GM19397 (cell line): Measurements from ENCODE around the gene MRPL33.
"Not testable (repeated sequence)": the region's sequence is repeated elsewhere in the genome, so short reads cannot be mapped to it uniquely, and the experiment has no call there.

ENCODE experiments used
- ATAC-seq: cut with Tn5 transposase; IDR thresholded peaks from one replicate; pipeline ENCODE4 v1.9.1; 2021; ENCODE audit warnings: mild to moderate bottlenecking, moderate library complexity; ENCODE audit not compliant: unreplicated experiment

Gene MRPL33

DNA sequence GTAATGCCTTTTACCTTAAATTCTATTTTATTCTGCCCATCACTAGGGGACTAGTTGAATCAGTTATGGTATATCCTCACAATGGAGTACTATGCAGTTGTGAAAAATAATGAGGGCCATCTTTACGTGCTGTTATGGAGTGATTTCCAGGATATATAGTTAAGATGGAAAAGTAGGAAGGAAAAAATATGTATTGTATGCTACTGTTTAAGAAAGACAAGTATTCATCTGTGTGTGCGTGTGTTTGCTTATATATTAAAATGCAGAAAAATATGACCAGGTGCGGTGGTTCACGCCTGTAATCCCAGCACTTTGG lies 32.5 kb upstream of the MRPL33 start:
- ATAC-seq: no peak

DNA sequence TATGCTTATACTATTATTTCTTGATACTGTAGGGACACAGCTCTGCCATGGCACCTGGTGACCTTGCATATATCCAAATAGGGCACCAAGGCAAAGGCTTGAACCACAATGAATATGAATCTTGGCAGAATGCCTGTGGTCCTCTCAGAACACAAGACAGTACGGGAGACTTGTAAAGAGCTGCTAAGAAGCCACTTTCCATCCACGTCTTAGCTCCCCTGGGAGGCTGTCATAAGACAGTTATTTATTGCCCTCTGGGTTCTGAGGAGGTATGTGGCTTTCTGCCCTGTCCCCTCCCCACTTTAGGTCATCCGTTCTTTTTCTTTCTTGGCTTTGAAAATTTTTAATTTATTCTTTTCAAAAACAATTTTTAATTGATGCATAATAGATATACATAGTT lies 29.8 kb upstream of the MRPL33 start:
- no peak for ATAC-seq

- ATAC-seq: no peak
Measured at GRCh38 chr2:27742571-27742970, 28.9 kb upstream of the MRPL33 start.

GRCh38 chr2:27745494-27745893 lies 26.0 kb upstream of the MRPL33 start:
- ATAC-seq: not testable (repeated sequence)

DNA sequence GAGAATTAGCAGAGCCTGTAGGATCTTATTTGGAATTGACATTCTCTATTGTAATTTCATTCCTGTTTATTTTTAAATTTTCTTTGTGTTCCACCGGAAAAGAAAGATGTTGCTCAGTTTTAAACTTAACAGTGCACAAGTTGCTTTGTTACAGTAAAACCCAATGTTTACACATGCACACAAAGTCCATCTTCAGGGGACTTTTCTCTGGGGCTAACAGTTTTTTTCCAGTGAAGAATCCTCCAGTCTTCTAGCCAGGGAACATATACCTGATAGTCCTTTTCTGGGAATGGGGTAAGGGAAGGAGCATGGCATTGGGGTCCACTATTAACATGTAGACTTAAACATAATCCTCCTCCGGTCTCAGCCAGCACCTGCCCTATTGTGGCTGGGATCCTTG lies 25.2 kb upstream of the MRPL33 start:
- ATAC-seq: no peak

DNA sequence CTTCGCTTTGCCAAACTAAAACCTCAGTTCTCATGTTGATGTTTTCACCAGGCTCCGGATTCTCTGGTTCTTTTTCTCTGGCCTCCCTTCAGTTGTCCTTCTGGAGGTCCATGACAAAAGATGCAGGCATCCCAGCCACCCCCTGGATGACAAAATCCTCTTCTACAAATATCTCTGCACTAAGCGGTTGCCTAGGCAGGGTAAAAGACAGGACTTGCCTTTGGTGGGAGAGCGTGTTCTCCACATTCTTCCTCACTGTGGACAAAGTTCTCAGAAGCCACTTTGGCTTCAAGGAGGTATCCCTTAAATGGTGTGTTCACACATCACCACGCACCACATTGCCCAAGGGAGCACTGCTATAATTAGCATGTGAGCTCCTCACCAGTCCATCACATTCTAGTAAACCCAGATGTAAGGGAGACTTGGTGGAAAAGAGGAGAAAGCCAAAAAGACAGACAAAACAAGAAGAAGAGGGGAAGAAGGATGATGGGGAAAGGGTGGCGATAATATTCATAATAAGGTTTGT lies 23.6 kb upstream of the MRPL33 start:
- ATAC-seq: no peak

DNA sequence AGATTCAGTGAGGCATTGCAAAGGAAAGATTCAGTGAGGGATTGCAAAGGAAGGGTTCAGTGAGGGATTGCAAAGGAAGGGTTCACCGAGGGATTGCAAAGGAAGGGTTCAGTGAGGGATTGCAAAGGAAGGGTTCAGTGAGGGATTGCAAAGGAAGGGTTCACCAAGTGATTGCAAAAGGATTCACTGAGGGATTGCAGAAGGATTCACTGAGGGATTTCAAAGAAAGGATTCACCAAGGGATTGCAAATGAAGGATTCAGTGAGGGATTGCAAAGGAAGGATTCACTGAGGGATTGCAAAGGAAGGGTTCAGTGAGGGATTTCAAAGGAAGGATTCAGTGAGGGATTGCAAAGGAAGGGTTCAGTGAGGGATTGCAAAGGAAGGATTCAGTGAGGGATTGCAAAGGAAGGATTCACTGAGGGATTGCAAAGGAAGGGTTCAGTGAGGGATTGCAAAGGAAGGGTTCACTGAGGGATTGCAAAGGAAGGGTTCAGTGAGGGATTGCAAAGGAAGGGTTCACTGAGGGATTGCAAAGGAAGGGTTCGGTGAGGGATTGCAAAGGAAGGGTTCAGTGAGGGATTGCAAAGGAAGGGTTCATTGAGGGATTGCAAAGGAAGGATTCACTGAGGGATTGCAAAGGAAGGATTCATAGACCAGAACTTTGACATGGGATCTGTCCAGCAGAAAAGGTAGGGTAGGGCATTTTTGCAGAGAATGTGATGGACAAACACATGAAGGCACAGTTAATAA lies 22.5 kb upstream of the MRPL33 start:
- not testable (repeated sequence) for ATAC-seq

DNA sequence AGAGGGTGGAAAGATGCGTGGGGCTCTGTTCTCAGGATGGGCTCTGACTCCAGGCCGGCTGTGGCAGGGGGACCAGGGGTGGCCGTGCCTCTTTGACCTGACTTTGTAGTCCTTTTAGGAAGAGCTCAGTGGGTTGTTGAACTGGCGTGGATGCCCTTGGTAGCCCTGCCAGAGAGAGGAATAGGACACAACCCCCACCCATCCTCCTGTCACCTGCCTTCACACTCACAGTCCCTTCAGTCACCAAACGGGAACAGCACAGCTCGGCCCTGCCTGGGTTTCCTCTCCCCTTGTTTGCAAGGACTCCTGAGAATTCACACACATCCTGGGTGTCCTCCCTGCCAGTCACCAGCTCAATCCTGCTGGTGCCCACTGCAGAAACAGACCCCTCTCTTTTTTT lies 20.1 kb upstream of the MRPL33 start:
- no peak for ATAC-seq

GRCh38 chr2:27752551-27753237 lies 18.8 kb upstream of the MRPL33 start:
- no peak for ATAC-seq

GRCh38 chr2:27754138-27754588 lies 17.4 kb upstream of the MRPL33 start:
- no peak for ATAC-seq

GRCh38 chr2:27754831-27755230 lies 16.7 kb upstream of the MRPL33 start:
- ATAC-seq: no peak

GRCh38 chr2:27756091-27756490 lies 15.4 kb upstream of the MRPL33 start:
- ATAC-seq: no peak

DNA sequence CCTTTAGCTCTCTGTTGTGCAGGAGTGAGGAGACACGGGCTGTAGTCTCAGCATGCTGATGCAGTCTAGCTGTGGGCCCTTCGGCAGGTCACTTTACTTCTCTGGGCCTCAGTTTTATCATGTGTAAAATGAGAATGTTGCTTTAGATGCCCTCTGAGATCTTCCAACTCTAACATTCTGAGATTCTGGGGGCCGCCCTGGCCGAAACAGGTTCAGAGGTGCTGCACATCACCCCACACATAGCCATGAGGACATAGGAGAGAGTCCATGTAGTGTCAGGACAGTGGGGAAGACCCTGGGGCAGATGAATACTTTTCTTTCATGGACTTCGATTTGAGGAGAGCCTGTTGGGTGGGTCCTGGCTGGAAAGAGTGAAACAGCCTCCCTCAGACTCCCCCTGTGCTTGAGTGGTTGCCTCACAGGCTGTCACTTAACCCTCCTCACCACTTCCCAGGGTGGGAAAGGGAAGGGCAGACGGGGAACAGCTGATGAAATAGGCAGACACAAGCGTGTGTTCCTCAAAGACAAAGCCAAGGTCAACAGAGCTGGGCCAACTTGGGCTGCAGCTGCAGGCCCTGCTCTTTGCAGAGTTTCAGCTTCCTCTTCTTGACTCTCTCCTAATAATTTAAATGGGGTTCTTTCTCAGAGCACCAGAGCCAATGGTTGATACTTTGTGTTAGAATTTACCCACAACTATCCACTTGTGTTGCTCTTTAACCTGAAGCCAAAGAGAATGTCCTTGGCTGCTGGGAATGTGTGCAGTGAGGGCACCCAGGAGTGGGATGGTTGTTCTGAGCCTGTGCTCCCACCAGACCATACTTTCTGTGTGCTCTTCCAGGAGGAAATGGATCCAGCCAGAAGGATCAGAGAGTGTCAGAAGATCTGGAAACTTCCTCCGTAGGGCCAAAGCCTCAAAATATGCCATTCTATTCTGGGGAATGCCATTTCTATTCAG lies 14.7 kb upstream of the MRPL33 start:
- ATAC-seq: no peak

DNA sequence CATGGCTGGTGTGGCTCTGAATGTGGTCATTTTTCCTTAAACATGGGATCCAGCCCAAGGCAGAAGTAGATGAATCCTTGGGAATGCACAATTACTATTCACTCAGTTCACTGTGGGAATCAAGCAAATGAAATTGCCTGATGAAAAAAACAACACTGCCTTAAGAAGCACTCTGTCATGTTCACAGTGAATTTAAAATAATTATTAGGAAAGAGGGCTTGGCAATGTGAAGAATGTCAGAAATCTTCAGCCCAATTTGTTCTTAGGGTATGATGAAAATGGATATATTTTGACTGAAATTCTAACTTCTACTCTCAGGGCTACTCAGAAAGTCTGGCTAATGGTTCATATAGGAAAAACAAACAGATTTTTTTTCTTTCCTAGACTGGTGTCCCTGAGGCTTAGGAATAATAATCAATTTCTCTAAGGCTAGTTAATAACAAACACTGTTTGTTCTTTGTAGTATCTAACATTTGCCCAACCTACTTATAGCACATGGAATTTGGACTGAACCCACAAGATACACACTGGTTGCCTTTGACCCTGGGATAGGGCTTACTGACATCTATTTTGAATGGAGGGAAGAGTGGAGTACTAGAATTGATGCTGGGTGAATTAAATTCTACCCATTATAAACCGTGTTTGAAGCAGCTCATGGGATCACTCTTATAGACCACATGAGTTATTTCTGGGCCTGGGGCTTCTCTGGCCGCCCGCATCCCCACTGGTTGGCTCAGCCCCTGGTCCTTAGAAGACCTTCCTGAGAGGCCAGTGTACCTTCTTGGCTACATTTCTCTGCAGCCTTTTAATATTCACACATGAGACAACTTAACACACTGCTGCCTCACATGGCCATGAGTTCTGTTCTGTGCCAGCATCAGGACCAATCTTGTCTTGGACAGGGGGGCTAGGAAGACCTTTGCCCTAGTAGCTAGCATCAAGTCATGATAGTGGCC lies 8.3 kb upstream of the MRPL33 start:
- ATAC-seq: no peak

GRCh38 chr2:27763907-27764267 lies 7.6 kb upstream of the MRPL33 start:
- ATAC-seq: no peak

DNA sequence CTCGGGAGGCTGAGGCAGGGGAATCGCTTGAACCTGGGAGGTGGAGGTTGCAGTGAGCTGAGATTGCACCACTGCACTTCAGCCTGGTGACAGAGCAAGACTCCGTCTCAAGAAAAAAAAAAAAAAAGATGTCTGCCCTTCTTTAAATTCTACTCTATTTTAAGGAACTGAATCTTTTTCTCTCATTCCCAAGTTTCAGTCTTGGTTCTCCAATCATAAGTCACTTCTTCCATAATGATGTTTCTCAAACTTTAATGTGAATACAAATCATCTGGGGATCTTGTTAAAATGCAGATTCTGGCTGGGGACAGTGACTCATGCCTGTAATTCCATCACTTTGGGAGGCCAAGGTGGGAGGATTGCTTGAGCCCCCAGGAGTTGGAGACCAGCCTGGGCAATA lies 7.0 kb upstream of the MRPL33 start:
- not testable (repeated sequence) for ATAC-seq

- no peak for ATAC-seq
Measured at GRCh38 chr2:27765621-27766286, 5.8 kb upstream of the MRPL33 start.

DNA sequence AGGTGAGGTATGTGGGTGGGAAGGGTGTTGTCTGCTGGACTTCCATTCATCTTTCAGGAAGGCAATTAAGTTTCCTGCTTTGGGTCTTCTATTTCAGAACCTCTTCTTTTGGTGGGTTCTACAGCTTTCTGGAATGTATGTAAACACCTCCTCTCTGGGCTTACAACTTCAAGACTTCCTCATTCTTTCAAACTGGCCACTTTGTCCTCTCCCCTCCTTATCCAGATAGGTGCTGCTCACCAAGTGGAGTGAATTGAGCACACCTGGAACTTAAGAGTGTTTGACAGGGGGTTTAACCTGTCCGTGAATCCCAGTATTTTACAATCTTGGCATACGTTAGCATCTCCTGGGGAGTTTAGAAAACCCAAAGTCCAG lies 5.2 kb upstream of the MRPL33 start:
- ATAC-seq: no peak

GRCh38 chr2:27771202-27771547 lies 344 bp upstream of the MRPL33 start:
- ATAC-seq: peak; percentile 22

DNA sequence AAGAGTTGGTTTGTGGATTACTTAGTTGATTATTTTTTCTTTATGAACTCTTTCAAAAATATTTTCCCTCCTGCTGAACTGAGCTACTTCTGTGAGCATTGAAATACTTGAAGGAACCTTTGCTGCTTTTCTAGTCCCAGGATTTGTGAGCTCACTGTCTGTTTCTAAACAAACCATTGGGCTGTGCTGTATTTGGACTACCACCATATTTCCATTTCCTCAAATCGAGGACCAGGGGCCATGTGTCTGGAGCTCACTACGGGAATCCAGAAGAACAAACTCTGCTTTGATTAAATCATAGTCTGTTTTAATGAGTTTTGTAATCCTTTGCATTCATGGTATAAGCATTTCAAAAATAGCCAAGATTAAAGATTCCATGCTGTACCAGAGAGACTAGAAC lies 1.3 kb downstream of the MRPL33 start:
- no peak for ATAC-seq
